IPS-18a (cell line): ENCODE measurements around the gene PM20D2.

Source experiments
- H3K27ac ChIP-seq: one replicate; pipeline ENCODE4 v1.5.1; 2013; ENCODE audit warnings: low read length
- H3K27me3 ChIP-seq: one replicate; pipeline ENCODE4 v1.6.1; 2013; ENCODE audit warnings: mild to moderate bottlenecking, low read length; ENCODE audit not compliant: control insufficient read depth, insufficient read depth
- H3K36me3 ChIP-seq: one replicate; pipeline ENCODE4 v1.6.1; 2013; ENCODE audit warnings: low read depth, low read length; ENCODE audit not compliant: control insufficient read depth
- H3K4me1 ChIP-seq: one replicate; pipeline ENCODE4 v1.6.1; 2013; ENCODE audit warnings: low read depth, low read length; ENCODE audit not compliant: control insufficient read depth
- H3K4me3 ChIP-seq: one replicate; pipeline ENCODE4 v1.5.1; 2013; ENCODE audit warnings: low read length
- H3K9ac ChIP-seq: one replicate; pipeline ENCODE4 v1.6.1; 2013; ENCODE audit warnings: mild to moderate bottlenecking, low read length, moderate library complexity
- H3K9me3 ChIP-seq: one replicate; pipeline ENCODE4 v1.6.1; 2013; ENCODE audit warnings: low read depth, low read length; ENCODE audit not compliant: control insufficient read depth

Gene PM20D2

GRCh38 chr6:89209457-89209856, 63.6 kb downstream of the PM20D2 start:
- no peak overlapping the region for H3K4me3 ChIP-seq
- H3K9me3 ChIP-seq: no peaks in the 10 kb centered on the region
- H3K27me3 ChIP-seq: no peaks in the 10 kb centered on the region
- no peak overlapping the region for H3K27ac ChIP-seq
- H3K36me3 ChIP-seq: no peaks in the 10 kb centered on the region
- H3K9ac ChIP-seq: no peak overlapping the region
- peaks cover 13% of the 10 kb centered on the region for H3K4me1 ChIP-seq

GRCh38 chr6:89212472-89212871, 66.6 kb downstream of the PM20D2 start:
- Histone ChIP-seq H3K4me1 (peaks cover 9% of the 10 kb centered on the region), H3K9ac (no peak overlapping the region), H3K9me3 (no peaks in the 10 kb centered on the region)

GRCh38 chr6:89214197-89214596, 68.3 kb downstream of the PM20D2 start:
- no peak overlapping the region for H3K4me3 ChIP-seq
- H3K36me3 ChIP-seq: no peaks in the 10 kb centered on the region
- no peak overlapping the region for H3K27ac ChIP-seq
- no peaks in the 10 kb centered on the region for H3K27me3 ChIP-seq
- H3K4me1 ChIP-seq: peaks cover 9% of the 10 kb centered on the region
- no peak overlapping the region for H3K9ac ChIP-seq
- no peaks in the 10 kb centered on the region for H3K9me3 ChIP-seq

More at GRCh38 chr6:89212472-89212871, 66.6 kb downstream of the PM20D2 start:
- Histone ChIP-seq H3K36me3 (no peaks in the 10 kb centered on the region), H3K27me3 (no peaks in the 10 kb centered on the region), H3K27ac (no peak overlapping the region), H3K4me3 (no peak overlapping the region)
